Esophagus muscularis mucosa (tissue), 4 donors: ENCODE results near the gene ZSCAN12.
"Not testable (repeated sequence)": the region's sequence is repeated elsewhere in the genome, so short reads cannot be mapped to it uniquely, and the experiment has no call there.

Source experiments
- EP300 ChIP-seq: sonication (generic); formaldehyde crosslinking; IDR thresholded peaks from one replicate; pipeline ENCODE4 v1.6.1; 2017; ENCODE audit warnings: antibody characterized with exemption
- POLR2A ChIP-seq: fragments of 450-650 bp; IDR thresholded peaks from one replicate; pipeline ENCODE4 v1.6.1; 2017; ENCODE audit warnings: antibody characterized with exemption, moderate library complexity, mild to moderate bottlenecking, low read depth
- TF ChIP-seq, protein P1 (sequence below), 3 experiments: fragments of 200-600 bp in 2 of 3; fragments of 450-650 bp in 1 of 3; sonication (generic) in 2 of 3; IDR thresholded peaks; one replicate each; pipeline ENCODE4 v1.5.1; 2017 to 2019; ENCODE audit warnings: antibody characterized with exemption in 3 of 3, mild to moderate bottlenecking in 2 of 3, moderate library complexity in 1 of 3

DNA sequence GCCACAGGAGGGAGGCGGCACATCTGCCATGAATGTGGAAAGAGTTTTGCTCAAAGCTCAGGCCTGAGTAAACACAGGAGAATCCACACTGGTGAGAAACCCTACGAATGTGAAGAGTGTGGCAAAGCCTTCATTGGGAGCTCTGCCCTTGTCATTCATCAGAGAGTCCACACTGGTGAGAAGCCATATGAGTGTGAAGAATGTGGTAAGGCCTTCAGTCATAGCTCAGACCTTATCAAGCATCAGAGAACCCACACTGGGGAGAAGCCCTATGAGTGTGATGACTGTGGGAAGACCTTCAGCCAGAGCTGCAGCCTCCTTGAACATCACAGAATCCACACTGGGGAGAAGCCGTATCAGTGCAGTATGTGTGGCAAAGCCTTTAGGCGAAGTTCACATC is 34.0 kb downstream of the ZSCAN12 start:
- TF ChIP-seq POLR2A, EP300: not testable (repeated sequence)
- TF ChIP-seq, protein P1, sequence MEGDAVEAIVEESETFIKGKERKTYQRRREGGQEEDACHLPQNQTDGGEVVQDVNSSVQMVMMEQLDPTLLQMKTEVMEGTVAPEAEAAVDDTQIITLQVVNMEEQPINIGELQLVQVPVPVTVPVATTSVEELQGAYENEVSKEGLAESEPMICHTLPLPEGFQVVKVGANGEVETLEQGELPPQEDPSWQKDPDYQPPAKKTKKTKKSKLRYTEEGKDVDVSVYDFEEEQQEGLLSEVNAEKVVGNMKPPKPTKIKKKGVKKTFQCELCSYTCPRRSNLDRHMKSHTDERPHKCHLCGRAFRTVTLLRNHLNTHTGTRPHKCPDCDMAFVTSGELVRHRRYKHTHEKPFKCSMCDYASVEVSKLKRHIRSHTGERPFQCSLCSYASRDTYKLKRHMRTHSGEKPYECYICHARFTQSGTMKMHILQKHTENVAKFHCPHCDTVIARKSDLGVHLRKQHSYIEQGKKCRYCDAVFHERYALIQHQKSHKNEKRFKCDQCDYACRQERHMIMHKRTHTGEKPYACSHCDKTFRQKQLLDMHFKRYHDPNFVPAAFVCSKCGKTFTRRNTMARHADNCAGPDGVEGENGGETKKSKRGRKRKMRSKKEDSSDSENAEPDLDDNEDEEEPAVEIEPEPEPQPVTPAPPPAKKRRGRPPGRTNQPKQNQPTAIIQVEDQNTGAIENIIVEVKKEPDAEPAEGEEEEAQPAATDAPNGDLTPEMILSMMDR (IDR thresholded peaks at IDR 0.05), result not testable (repeated sequence)
